GM23338 (cell line): ENCODE data around the gene ECD. TPM values are rescaled to one million over a fixed set of nuclear protein-coding genes. Genes with fewer than 3 reads are reported as not detected.
A peak's percentile ranks its signal among the peaks of the same experiment; 100 is the strongest.

ENCODE experiments used
- ATAC-seq: fragments of 200-7000 bp; cut with Tn5 transposase; 3 replicates; pipeline ENCODE4 v1.9.1; 2020
- DNase-seq: peaks from one replicate; pipeline ENCODE4 v3.0.0-alpha.2; 2015; ENCODE audit warnings: low spot score
- H2AFZ ChIP-seq: fragments of 200-600 bp; sonication (generic); 2 replicates; pipeline ENCODE4 v1.8.0; 2016; ENCODE audit warnings: antibody characterized with exemption, mild to moderate bottlenecking, moderate library complexity
- H3F3A ChIP-seq: fragments of 200-600 bp; sonication (generic); replicated peaks from 2 replicates; pipeline ENCODE4 v1.8.0; 2017; ENCODE audit warnings: antibody characterized with exemption, mixed run types, low read depth
- H3K27ac ChIP-seq: fragments of 200-600 bp; sonication (generic); 2 replicates; pipeline ENCODE4 v1.6.1; 2016; ENCODE audit warnings: low read depth
- H3K27me3 ChIP-seq: fragments of 200-600 bp; sonication (generic); 2 replicates; pipeline ENCODE4 v1.8.0; 2016; ENCODE audit warnings: mild to moderate bottlenecking, mixed run types, moderate library complexity; ENCODE audit not compliant: insufficient read depth
- H3K36me3 ChIP-seq: fragments of 200-600 bp; sonication (generic); 2 replicates; pipeline ENCODE4 v1.8.0; 2016; ENCODE audit warnings: mild to moderate bottlenecking; ENCODE audit not compliant: insufficient read depth
- H3K4me1 ChIP-seq: fragments of 200-600 bp; sonication (generic); 2 replicates; pipeline ENCODE4 v1.8.0; 2016; ENCODE audit warnings: mild to moderate bottlenecking, moderate library complexity; ENCODE audit not compliant: insufficient read depth
- H3K4me2 ChIP-seq: fragments of 200-600 bp; sonication (generic); 2 replicates; pipeline ENCODE4 v1.7.1; 2017; ENCODE audit warnings: mixed run types
- H3K4me3 ChIP-seq: fragments of 200-600 bp; sonication (generic); 2 replicates; pipeline ENCODE4 v1.6.1; 2016; ENCODE audit warnings: mixed run types
- H3K79me2 ChIP-seq: fragments of 200-600 bp; sonication (generic); replicated peaks from 2 replicates; pipeline ENCODE4 v1.8.0; 2017; ENCODE audit warnings: mild to moderate bottlenecking; ENCODE audit not compliant: insufficient read depth
- H3K9me2 ChIP-seq: fragments of 200-600 bp; sonication (generic); 2 replicates; pipeline ENCODE4 v1.8.0; 2017; ENCODE audit not compliant: insufficient read depth
- H4K20me1 ChIP-seq: fragments of 200-600 bp; sonication (generic); replicated peaks from 2 replicates; pipeline ENCODE4 v1.8.0; 2017; ENCODE audit warnings: mild to moderate bottlenecking; ENCODE audit not compliant: insufficient read depth
- H3K27ac Mint-ChIP-seq: 2 replicates; pipeline ENCODE4 v1.8.0; 2020; ENCODE audit warnings: inconsistent platforms, mild to moderate bottlenecking, moderate library complexity, mixed read lengths
- H3K27me3 Mint-ChIP-seq: 3 replicates; pipeline ENCODE4 v1.8.0; 2022; ENCODE audit warnings: low read depth, mild to moderate bottlenecking, moderate library complexity, mixed read lengths, inconsistent platforms; ENCODE audit not compliant: insufficient read depth, poor library complexity
- H3K36me3 Mint-ChIP-seq: 3 replicates; pipeline ENCODE4 v1.8.0; 2021; ENCODE audit warnings: low read depth, mild to moderate bottlenecking, inconsistent platforms, moderate library complexity, mixed read lengths
- H3K4me1 Mint-ChIP-seq: 3 replicates; pipeline ENCODE4 v1.8.0; 2020; ENCODE audit warnings: mild to moderate bottlenecking, inconsistent platforms, mixed read lengths
- H3K4me3 Mint-ChIP-seq: 3 replicates; pipeline ENCODE4 v1.8.0; 2021; ENCODE audit warnings: moderate library complexity, mild to moderate bottlenecking, inconsistent platforms, mixed read lengths
- H3K9me3 Mint-ChIP-seq: 3 replicates; pipeline ENCODE4 v1.8.0; 2020; ENCODE audit warnings: moderate library complexity, mild to moderate bottlenecking, inconsistent platforms, mixed read lengths
- EZH2 ChIP-seq: fragments of 200-600 bp; sonication (generic); IDR thresholded peaks from one replicate; pipeline ENCODE4 v1.8.0; 2017; ENCODE audit warnings: antibody characterized with exemption, mild to moderate bottlenecking, low read depth; ENCODE audit not compliant: unreplicated experiment
- JUNB ChIP-seq: IDR thresholded peaks from one replicate; pipeline ENCODE4 v1.6.1; 2016; ENCODE audit warnings: antibody characterized with exemption; ENCODE audit not compliant: unreplicated experiment
- POLR2AphosphoS5 ChIP-seq: IDR thresholded peaks from 2 replicates; pipeline ENCODE4 v1.6.1; 2016; ENCODE audit warnings: antibody characterized with exemption, low read depth
- ZNF331 ChIP-seq: fragments of 250-450 bp; sonication (Bioruptor Pico); IDR thresholded peaks from 2 replicates; pipeline ENCODE4 v1.5.0; 2020; ENCODE audit warnings: low read depth, mild to moderate bottlenecking, moderate library complexity
- polyA plus RNA-seq: library from polyadenylated mRNA; unstranded; fragments of >200 nt; fragmentation: Nextera tagmentation; extraction: Ambion mirVana; gene quantifications from 2 replicates; pipeline ENCODE4 v1.2.1, GENCODE V29; 2016
- total RNA-seq: library from RNA; depleted of rRNA; stranded (reverse); fragments of >200 nt; shearing (Covaris generic); gene quantifications from 2 replicates; pipeline ENCODE4 v1.2.3, GENCODE V29; 2014
- TF ChIP-seq, protein P1 (sequence below): IDR thresholded peaks from one replicate; pipeline ENCODE4 v1.6.1; 2018; ENCODE audit warnings: antibody characterized with exemption; ENCODE audit not compliant: unreplicated experiment
- TF ChIP-seq, protein P2 (sequence below): fragments of 250-450 bp; sonication (Bioruptor Pico); IDR thresholded peaks from 2 replicates; pipeline ENCODE4 v1.5.0; 2020; ENCODE audit warnings: mild to moderate bottlenecking, moderate library complexity
- TF ChIP-seq, protein P3 (sequence below), 2 experiments: fragments of 200-600 bp in 1 of 2; sonication (generic) in 1 of 2; conservative IDR thresholded peaks; 2 replicates each; pipeline versions ENCODE4 v1.5.1 to v1.6.1; 2016 to 2017; ENCODE audit warnings: antibody characterized with exemption in 2 of 2, low read depth in 2 of 2, mild to moderate bottlenecking in 2 of 2, moderate library complexity in 1 of 2

The ECD gene
- total and polyA plus RNA-seq, 2 experiments from 2014 or later, result 37.8 to 56.6 TPM

DNA sequence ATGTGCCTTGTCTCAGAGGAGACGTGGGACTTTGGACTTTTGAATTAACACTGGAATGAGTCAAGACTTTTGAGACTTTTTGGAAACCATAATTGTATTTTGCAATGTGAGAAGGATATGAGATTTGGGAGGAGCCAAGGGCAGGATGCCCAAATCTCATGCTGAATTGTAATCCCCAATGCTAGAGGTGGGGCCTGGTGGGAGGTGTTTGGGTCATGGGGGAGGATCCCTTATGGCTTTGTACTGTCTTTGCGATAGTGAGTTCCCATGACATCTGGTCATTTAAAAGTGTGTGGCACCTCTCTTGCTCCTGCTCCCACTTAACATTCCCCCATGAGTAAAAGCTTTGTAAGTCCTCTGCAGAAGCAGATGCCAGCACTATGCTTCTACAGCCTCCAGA lies 40.1 kb upstream of the ECD start:
- peaks cover 5% of the 10 kb centered on the region for H3K27me3 Mint-ChIP-seq
- H3K4me3 ChIP-seq, result no peak overlapping the region
- H3K9me3 Mint-ChIP-seq, result peaks cover 33% of the 10 kb centered on the region
- no peaks in the 10 kb centered on the region for H3K27me3 ChIP-seq
- H3K36me3 Mint-ChIP-seq, result peaks cover 39% of the 10 kb centered on the region
- no peaks in the 10 kb centered on the region for H3K9me2 ChIP-seq
- H3F3A ChIP-seq, result no peaks in the 10 kb centered on the region
- H2AFZ ChIP-seq, result no peak overlapping the region
- no peak overlapping the region for H3K27ac ChIP-seq
- ATAC-seq (no peak), DNase-seq (no peak)
- no peaks in the 10 kb centered on the region for H3K4me1 Mint-ChIP-seq
- no peak overlapping the region for H3K27ac Mint-ChIP-seq
- no peaks in the 10 kb centered on the region for H3K79me2 ChIP-seq
- H4K20me1 ChIP-seq, result no peaks in the 10 kb centered on the region
- no peak overlapping the region for H3K4me3 Mint-ChIP-seq
- no peak overlapping the region for H3K4me2 ChIP-seq
- H3K4me1 ChIP-seq, result no peaks in the 10 kb centered on the region
- TF ChIP-seq, protein P1, sequence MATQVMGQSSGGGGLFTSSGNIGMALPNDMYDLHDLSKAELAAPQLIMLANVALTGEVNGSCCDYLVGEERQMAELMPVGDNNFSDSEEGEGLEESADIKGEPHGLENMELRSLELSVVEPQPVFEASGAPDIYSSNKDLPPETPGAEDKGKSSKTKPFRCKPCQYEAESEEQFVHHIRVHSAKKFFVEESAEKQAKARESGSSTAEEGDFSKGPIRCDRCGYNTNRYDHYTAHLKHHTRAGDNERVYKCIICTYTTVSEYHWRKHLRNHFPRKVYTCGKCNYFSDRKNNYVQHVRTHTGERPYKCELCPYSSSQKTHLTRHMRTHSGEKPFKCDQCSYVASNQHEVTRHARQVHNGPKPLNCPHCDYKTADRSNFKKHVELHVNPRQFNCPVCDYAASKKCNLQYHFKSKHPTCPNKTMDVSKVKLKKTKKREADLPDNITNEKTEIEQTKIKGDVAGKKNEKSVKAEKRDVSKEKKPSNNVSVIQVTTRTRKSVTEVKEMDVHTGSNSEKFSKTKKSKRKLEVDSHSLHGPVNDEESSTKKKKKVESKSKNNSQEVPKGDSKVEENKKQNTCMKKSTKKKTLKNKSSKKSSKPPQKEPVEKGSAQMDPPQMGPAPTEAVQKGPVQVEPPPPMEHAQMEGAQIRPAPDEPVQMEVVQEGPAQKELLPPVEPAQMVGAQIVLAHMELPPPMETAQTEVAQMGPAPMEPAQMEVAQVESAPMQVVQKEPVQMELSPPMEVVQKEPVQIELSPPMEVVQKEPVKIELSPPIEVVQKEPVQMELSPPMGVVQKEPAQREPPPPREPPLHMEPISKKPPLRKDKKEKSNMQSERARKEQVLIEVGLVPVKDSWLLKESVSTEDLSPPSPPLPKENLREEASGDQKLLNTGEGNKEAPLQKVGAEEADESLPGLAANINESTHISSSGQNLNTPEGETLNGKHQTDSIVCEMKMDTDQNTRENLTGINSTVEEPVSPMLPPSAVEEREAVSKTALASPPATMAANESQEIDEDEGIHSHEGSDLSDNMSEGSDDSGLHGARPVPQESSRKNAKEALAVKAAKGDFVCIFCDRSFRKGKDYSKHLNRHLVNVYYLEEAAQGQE, result no peak
- H3K36me3 ChIP-seq, result no peaks in the 10 kb centered on the region

DNA sequence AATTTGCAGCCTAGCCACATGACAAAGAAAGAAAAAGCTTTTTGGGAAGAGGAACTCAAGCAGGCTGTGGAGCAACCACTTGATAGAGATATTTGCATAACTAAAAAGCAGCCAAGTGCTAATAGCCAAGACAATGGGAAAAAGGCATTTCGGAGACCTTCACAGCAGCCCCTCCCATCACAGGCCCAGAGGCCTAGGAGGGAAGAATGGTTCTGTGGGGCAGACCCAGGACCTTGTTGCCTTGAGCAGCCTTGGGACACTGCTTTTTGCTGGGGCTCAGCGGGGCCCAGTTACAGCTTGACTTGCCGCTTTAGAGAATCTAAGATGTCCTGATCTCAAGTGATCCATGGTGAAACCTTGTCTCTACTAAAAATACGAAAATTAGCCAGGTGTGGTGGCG lies 38.6 kb upstream of the ECD start:
- no peaks in the 10 kb centered on the region for H3K9me2 ChIP-seq
- no peaks in the 10 kb centered on the region for H3K4me1 ChIP-seq
- no peak overlapping the region for H2AFZ ChIP-seq
- no peak overlapping the region for H3K4me2 ChIP-seq
- peak; percentile 17 for DNase-seq
- H3K27me3 ChIP-seq, result no peaks in the 10 kb centered on the region
- no peaks in the 10 kb centered on the region for H3K36me3 ChIP-seq
- no peaks in the 10 kb centered on the region for H3K79me2 ChIP-seq
- H3K36me3 Mint-ChIP-seq, result peaks cover 39% of the 10 kb centered on the region
- no peak for ATAC-seq
- H3K27ac ChIP-seq, result no peak overlapping the region
- no peak overlapping the region for H3K27ac Mint-ChIP-seq
- no peak overlapping the region for H3K4me3 ChIP-seq
- H3K4me3 Mint-ChIP-seq, result no peak overlapping the region
- H4K20me1 ChIP-seq, result no peaks in the 10 kb centered on the region
- peaks cover 33% of the 10 kb centered on the region for H3K9me3 Mint-ChIP-seq
- no peaks in the 10 kb centered on the region for H3K4me1 Mint-ChIP-seq
- no peaks in the 10 kb centered on the region for H3F3A ChIP-seq
- TF ChIP-seq, protein P2, sequence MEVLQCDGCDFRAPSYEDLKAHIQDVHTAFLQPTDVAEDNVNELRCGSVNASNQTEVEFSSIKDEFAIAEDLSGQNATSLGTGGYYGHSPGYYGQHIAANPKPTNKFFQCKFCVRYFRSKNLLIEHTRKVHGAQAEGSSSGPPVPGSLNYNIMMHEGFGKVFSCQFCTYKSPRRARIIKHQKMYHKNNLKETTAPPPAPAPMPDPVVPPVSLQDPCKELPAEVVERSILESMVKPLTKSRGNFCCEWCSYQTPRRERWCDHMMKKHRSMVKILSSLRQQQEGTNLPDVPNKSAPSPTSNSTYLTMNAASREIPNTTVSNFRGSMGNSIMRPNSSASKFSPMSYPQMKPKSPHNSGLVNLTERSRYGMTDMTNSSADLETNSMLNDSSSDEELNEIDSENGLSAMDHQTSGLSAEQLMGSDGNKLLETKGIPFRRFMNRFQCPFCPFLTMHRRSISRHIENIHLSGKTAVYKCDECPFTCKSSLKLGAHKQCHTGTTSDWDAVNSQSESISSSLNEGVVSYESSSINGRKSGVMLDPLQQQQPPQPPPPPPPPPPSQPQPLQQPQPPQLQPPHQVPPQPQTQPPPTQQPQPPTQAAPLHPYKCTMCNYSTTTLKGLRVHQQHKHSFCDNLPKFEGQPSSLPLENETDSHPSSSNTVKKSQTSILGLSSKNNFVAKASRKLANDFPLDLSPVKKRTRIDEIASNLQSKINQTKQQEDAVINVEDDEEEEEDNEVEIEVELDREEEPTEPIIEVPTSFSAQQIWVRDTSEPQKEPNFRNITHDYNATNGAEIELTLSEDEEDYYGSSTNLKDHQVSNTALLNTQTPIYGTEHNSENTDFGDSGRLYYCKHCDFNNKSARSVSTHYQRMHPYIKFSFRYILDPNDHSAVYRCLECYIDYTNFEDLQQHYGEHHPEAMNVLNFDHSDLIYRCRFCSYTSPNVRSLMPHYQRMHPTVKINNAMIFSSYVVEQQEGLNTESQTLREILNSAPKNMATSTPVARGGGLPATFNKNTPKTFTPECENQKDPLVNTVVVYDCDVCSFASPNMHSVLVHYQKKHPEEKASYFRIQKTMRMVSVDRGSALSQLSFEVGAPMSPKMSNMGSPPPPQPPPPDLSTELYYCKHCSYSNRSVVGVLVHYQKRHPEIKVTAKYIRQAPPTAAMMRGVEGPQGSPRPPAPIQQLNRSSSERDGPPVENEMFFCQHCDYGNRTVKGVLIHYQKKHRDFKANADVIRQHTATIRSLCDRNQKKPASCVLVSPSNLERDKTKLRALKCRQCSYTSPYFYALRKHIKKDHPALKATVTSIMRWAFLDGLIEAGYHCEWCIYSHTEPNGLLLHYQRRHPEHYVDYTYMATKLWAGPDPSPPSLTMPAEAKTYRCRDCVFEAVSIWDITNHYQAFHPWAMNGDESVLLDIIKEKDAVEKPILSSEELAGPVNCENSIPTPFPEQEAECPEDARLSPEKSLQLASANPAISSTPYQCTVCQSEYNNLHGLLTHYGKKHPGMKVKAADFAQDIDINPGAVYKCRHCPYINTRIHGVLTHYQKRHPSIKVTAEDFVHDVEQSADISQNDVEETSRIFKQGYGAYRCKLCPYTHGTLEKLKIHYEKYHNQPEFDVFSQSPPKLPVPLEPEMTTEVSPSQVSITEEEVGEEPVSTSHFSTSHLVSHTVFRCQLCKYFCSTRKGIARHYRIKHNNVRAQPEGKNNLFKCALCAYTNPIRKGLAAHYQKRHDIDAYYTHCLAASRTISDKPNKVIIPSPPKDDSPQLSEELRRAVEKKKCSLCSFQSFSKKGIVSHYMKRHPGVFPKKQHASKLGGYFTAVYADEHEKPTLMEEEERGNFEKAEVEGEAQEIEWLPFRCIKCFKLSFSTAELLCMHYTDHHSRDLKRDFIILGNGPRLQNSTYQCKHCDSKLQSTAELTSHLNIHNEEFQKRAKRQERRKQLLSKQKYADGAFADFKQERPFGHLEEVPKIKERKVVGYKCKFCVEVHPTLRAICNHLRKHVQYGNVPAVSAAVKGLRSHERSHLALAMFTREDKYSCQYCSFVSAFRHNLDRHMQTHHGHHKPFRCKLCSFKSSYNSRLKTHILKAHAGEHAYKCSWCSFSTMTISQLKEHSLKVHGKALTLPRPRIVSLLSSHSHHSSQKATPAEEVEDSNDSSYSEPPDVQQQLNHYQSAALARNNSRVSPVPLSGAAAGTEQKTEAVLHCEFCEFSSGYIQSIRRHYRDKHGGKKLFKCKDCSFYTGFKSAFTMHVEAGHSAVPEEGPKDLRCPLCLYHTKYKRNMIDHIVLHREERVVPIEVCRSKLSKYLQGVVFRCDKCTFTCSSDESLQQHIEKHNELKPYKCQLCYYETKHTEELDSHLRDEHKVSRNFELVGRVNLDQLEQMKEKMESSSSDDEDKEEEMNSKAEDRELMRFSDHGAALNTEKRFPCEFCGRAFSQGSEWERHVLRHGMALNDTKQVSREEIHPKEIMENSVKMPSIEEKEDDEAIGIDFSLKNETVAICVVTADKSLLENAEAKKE (CRISPR knock-in tag), result no peak
- TF ChIP-seq EZH2, result no peak
- TF ChIP-seq, protein P3, sequence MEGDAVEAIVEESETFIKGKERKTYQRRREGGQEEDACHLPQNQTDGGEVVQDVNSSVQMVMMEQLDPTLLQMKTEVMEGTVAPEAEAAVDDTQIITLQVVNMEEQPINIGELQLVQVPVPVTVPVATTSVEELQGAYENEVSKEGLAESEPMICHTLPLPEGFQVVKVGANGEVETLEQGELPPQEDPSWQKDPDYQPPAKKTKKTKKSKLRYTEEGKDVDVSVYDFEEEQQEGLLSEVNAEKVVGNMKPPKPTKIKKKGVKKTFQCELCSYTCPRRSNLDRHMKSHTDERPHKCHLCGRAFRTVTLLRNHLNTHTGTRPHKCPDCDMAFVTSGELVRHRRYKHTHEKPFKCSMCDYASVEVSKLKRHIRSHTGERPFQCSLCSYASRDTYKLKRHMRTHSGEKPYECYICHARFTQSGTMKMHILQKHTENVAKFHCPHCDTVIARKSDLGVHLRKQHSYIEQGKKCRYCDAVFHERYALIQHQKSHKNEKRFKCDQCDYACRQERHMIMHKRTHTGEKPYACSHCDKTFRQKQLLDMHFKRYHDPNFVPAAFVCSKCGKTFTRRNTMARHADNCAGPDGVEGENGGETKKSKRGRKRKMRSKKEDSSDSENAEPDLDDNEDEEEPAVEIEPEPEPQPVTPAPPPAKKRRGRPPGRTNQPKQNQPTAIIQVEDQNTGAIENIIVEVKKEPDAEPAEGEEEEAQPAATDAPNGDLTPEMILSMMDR (conservative IDR thresholded peaks at IDR 0.05; ENCODE audit: low read depth in 2 of 2), result no peak
- no peak for TF ChIP-seq POLR2AphosphoS5
- TF ChIP-seq ZNF331 (CRISPR knock-in tag), result no peak
- no peak for TF ChIP-seq JUNB
- H3K27me3 Mint-ChIP-seq, result peaks cover 2% of the 10 kb centered on the region
